Occipital lobe (tissue), 2 donors: ENCODE results near the gene S100A9. TPM values are rescaled to one million over a fixed set of nuclear protein-coding genes. Genes with fewer than 3 reads are reported as not detected.

Experiments used
- DNase-seq: peaks from one replicate; lab custom pipeline; 2025; lab: John Stamatoyannopoulos, UW
- total RNA-seq: library from RNA; depleted of rRNA; stranded (reverse); fragments of >200 nt; gene quantifications from one replicate; pipeline ENCODE4 v1.2.3, GENCODE V29; 2014

Gene S100A9
- total RNA-seq, 1 donor from 2014 or later, result 26.5 TPM

DNA sequence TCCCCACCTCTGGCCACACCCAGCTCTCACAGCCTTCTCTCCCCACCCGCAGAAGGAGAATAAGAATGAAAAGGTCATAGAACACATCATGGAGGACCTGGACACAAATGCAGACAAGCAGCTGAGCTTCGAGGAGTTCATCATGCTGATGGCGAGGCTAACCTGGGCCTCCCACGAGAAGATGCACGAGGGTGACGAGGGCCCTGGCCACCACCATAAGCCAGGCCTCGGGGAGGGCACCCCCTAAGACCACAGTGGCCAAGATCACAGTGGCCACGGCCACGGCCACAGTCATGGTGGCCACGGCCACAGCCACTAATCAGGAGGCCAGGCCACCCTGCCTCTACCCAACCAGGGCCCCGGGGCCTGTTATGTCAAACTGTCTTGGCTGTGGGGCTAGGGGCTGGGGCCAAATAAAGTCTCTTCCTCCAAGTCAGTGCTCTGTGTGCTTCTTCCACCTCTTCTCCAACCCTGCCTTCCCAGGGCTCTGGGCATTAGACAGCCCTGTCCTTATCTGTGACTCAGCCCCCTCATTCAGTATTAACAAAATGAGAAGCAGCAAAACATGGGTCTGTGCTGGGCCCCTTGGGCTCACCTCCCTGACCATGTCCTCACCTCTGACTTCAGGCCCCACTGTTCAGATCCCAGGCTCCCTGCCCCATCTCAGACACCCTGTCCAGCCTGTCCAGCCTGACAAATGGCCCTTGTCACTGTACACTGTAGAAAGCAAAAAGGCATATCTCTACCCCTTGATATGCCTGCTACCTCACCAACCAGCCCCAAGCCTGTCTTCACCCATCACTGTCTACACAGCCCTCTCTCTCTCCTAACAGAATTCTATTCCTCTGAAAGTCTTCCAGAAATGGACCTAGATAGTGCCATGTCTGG lies 3.2 kb downstream of the S100A9 start:
- no peak for DNase-seq

DNA sequence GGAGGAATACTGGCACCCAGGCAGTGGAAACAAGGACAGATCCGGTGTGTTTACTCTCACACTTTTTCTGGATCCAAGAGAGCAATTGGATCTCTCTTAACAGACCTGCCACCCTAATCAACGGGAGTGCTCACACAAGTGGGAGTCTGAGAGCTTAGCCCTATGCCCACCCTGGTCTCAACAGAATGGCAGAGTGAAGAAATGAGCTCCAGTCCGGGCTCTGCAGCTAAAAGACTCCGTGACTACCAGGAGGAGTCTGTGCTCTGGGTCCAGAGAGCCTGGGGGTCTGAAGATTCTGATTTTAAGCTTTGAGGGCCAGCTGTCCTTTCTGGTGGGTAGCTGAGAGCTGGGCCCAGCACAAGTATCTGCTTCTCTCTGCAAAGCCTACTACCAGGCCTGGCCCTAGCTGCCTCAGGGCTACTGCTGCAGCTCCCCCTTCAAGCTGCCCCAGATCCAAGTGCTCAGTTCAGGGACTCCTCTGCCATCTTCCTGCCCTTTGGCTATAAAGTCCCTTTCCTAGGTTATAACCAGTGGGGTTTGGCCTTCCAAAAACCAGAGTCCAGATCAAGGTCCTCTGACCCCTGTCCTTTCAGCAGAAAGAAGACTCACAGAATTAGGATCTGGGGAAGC lies 3.9 kb downstream of the S100A9 start:
- DNase-seq, result no peak

GRCh38 chr1:153362187-153362775 lies 4.6 kb downstream of the S100A9 start:
- DNase-seq, result no peak

- DNase-seq, result no peak
Measured at GRCh38 chr1:153363641-153364040, 6.0 kb downstream of the S100A9 start.

DNA sequence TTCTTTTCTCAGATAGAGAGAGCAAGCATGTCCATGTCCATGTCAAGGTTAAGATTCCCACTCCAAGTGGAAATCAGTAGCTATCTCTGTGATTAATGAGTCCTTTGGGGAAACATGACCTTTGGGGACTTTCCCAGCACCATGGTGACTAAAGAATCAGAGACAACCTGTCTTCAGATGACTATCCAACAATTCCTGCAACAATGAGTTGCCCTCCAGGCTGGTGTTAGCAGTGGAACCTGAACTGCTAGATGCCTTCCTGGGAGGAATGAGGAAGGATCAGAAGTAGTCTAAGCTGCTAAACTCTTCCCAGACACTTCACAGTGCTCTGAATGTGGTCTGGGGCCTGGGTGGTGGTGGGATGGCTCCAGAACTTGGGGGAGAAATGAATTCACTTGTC lies 6.5 kb downstream of the S100A9 start:
- no peak for DNase-seq

GRCh38 chr1:153364766-153365666 lies 7.4 kb downstream of the S100A9 start:
- no peak for DNase-seq

DNA sequence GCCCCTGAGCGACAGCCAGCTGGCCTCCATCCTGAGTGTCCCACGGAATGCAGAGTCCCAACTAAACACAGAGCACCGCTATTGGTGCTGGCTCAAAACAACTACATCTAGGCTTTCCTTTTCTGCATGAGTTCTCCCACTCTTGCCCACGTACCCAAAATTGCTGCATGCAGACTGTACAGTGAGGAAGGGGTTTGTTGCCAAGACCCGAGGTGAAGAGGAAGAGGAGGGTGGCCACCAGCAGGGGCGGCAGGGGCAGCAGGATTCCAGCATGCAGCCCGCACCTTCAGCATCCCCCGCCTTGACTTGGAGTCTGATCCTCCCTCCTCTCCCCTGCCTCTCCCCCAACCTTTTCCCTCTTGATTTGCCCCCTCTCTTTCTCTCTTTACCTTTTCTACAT lies 8.0 kb downstream of the S100A9 start:
- DNase-seq, result no peak

- DNase-seq, result no peak
Measured at GRCh38 chr1:153366261-153366660, 8.6 kb downstream of the S100A9 start.

GRCh38 chr1:153367090-153367489 lies 9.4 kb downstream of the S100A9 start:
- no peak for DNase-seq

GRCh38 chr1:153368495-153368894 lies 10.8 kb downstream of the S100A9 start:
- DNase-seq, result no peak

GRCh38 chr1:153370146-153370545 lies 12.5 kb downstream of the S100A9 start:
- DNase-seq, result no peak

- DNase-seq, result no peak
Measured at GRCh38 chr1:153371231-153371630, 13.6 kb downstream of the S100A9 start.

DNA sequence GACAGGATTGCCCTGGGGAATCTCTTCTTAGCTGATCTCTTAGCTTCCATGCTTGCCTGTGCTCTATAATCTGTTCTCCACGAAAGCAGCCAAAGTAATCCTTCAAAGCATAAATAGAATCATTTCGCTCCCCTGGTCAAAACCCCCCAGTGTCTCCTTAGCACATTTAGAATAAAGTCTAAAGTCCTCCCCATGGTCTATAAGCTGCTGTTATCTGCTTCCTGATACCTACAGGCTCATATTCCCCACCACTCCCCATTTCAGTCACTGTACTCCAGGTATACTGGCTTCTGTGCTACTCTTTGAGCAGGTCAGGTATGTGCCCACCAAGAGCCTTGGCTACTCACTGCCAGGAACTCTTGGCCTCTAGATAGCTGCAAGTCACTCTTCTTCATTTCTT lies 14.9 kb downstream of the S100A9 start:
- no peak for DNase-seq

DNA sequence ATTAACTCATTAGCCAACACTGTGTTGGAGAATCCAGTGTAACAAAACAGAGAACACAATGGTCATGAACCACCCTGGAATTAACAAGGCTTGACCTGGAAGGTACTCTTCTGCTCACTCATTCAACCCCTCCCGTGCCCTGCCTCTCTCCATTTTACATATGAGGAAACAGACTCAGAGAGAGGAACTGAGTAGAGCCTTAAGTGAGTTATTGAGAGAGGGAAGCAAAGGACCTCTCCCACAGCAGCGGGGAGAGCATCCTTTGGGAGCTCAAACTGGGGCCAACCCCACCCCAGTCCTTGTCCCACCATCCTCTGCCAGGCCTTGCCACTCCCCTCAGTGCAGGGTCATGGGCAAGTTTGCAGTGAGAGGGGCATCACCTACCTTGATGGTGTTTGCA lies 16.4 kb downstream of the S100A9 start:
- no peak for DNase-seq

- no peak for DNase-seq
Measured at GRCh38 chr1:153375511-153375910, 17.9 kb downstream of the S100A9 start, which contains the start of gene S100A12. Gene S100A12 (minus strand): TSS chr1:153375621. CDS start chr1:153374592, 1,029 bp downstream.

DNA sequence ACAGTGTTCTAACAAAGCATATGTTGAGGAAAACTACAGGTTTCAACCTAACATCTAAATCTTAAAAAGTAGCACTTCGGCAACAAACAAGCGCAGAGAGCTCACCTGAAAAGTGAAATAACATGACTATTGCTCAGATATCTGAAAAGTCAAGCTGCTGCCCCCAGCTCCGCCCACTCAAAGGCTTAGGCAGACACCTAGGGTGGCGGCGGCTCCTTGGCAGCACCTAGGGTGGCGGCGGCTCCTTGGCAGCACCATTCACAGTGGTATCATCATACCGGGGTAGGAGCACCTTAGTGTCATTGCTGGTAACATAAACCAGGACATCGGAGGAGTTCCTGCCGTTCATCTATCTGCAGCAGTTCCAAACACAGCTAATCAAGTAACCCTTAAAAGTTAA lies 21.9 kb downstream of the S100A9 start:
- DNase-seq, result no peak

- DNase-seq, result no peak
Measured at GRCh38 chr1:153380711-153381110, 23.1 kb downstream of the S100A9 start.

- no peak for DNase-seq
Measured at GRCh38 chr1:153384958-153385580, 27.4 kb downstream of the S100A9 start.

DNA sequence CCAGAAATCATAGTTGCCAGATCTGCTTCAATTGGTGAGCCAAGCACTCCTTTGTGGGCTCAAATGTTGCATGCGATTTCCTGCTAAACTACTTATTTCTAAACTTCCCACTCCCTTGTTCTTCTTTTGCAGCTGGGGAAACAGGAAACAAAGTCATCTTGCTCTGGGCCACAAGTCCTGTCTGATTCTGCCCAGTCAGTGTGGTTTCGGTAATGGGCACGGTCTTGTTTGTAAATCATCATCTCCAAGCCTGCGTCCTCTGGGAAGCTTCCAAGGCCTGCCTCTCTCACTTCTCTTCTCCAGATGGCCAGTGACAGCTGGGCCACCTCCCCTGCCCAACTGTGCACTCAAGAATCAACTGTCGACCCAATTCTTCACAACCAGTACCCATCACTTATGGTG lies 28.8 kb downstream of the S100A9 start:
- DNase-seq, result no peak

- no peak for DNase-seq
Measured at GRCh38 chr1:153387001-153387400, 29.3 kb downstream of the S100A9 start.

DNA sequence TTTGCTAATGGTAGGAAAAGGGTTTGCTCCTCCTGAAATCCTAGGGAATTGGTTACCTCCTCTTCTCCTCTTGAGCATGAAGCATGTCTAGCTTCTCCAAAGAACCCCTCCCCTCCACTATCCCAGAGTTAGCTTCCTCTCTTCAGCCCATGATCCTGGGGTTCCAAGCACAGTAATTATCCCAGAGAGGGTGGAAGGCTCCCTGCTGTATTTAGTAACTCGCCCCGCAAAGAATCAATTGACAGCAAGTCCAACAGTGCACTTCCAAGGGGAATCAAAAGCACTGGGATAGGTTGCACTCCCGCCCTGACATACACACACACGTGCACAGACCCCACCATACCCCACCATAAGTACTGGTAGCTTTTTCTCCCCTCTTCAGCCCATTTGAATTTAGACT lies 30.1 kb downstream of the S100A9 start:
- no peak for DNase-seq
